Right lobe of liver (tissue), 4 donors: ENCODE measurements around the gene PTPRN2.

ENCODE experiments used
- CTCF ChIP-seq, 4 donors: fragments of 200-600 bp in 3 of 4; fragments of 450-650 bp in 1 of 4; IDR thresholded peaks; one replicate each; pipeline versions ENCODE4 v1.5.1 to v1.8.0; 2016 to 2022; ENCODE audit warnings: antibody characterized with exemption in 4 of 4, mild to moderate bottlenecking in 2 of 4
- POLR2A ChIP-seq: fragments of 450-650 bp; IDR thresholded peaks from one replicate; pipeline ENCODE4 v1.6.1; 2017; ENCODE audit warnings: antibody characterized with exemption, mild to moderate bottlenecking
- donor health status: DM: no; HTN: no; CAD: no.
- donor health status: DM: no; HTN: no; CAD: no.
- donor health status: DM: no; HTN: yes; CAD: no.

- no peak for TF ChIP-seq CTCF (IDR thresholded peaks at IDR 0.05)
- TF ChIP-seq POLR2A: no peak
Measured at GRCh38 chr7:158238616-158239289, 348.9 kb downstream of the PTPRN2 start.
